GM18873 (cell line): Measurements from ENCODE around the gene SLC34A2.
"Not testable (repeated sequence)": the region's sequence is repeated elsewhere in the genome, so short reads cannot be mapped to it uniquely, and the experiment has no call there.

Source experiments
- ATAC-seq: cut with Tn5 transposase; IDR thresholded peaks from one replicate; pipeline ENCODE4 v1.9.1; 2021; ENCODE audit warnings: mild to moderate bottlenecking, moderate library complexity, moderate number of reproducible peaks; ENCODE audit not compliant: unreplicated experiment, low FRiP score

SLC34A2 gene, protein sequence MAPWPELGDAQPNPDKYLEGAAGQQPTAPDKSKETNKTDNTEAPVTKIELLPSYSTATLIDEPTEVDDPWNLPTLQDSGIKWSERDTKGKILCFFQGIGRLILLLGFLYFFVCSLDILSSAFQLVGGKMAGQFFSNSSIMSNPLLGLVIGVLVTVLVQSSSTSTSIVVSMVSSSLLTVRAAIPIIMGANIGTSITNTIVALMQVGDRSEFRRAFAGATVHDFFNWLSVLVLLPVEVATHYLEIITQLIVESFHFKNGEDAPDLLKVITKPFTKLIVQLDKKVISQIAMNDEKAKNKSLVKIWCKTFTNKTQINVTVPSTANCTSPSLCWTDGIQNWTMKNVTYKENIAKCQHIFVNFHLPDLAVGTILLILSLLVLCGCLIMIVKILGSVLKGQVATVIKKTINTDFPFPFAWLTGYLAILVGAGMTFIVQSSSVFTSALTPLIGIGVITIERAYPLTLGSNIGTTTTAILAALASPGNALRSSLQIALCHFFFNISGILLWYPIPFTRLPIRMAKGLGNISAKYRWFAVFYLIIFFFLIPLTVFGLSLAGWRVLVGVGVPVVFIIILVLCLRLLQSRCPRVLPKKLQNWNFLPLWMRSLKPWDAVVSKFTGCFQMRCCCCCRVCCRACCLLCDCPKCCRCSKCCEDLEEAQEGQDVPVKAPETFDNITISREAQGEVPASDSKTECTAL

DNA sequence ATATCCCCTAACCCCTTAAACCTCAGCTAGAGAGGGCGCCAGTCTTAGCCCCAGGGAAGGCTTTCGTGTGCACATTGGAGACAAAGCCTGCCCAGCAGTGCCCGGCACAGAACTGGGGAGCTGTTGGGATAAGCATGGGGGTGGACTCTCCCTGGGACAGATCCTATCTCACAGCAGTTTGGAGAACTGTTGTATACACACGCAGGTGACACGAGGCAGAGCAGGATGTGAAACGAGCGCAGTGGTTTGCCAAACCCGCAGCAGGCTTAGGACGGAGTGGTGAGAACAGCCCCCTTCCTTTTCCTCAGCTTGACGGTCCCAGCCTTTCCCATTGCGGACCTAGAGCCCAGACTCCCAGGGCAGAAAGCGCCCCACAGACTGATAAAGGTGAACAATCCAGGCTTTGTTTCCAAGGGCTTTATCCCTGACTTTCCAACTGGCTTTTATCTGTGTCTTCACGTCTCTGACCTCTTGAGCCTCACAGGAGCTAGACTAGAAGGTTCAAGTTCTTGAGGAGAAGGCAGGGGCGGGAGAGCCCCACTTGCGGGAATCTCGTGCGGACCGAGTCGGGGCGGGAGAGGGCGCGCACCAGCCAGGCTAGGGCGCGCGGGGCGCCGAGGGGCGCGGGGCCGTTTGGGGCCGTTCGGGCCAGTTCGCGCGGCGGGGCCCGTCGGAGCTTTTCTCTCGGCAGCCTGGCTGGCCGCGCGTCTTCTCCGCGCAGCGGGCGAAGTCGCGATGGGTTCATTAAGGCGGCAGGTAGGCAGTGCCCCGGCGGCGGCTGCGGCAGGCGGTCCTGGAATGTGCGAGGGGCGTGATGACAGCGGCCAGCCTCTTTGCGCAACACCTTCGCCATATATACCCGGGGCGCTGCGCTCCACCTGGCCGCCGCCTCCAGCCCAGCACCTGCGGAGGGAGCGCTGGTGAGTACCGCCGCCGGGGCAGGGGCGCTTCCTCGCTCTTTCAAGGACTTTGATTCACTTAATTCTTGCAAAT is at the start of gene SLC34A2:
TSS of gene SLC34A2 (plus strand) at position 881 of the 993 bp plus-strand sequence. CDS start 6,650 bp downstream, outside the sequence.
- no peak for ATAC-seq

DNA sequence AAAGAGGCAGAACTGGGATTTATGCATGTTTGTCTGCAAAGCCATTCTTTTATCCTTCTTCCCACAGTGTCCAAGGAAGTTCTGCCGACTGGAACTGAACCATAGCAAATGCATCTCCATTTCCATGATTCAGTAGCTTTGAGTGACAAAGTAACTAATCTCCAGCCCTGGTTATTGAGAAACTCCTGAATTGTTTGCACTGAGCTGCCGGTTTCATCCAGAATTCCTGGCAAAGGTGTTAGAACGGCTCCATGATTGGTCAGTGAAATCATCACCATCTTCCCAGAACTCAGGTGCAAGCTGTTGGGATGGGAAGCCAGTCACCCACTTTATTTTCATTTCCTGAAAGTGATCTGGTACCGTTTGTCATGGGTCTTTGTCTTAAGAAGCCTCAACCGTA is 47.0 kb upstream of the SLC34A2 start:
- no peak for ATAC-seq

GRCh38 chr4:25609976-25610375 is 45.7 kb upstream of the SLC34A2 start:
- ATAC-seq: no peak

DNA sequence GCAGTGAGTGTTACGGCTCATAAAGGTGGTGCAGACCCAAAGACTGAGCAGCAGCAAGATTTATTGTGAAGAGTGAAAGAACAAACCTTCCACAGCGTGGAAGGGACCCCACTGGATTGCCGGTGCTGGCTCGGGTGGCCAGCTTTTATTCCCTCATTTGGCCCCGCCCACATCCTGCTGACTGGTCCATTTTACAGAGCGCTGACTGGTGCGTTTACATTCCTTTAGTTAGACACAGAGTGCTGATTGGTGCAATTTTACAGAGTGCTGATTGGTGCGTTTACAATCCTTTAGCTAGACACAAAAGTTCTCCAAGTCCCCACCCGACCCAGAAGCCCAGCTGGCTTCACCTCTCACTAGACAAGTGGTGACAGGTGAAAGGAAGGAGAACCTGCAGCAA is 42.0 kb upstream of the SLC34A2 start:
- not testable (repeated sequence) for ATAC-seq

DNA sequence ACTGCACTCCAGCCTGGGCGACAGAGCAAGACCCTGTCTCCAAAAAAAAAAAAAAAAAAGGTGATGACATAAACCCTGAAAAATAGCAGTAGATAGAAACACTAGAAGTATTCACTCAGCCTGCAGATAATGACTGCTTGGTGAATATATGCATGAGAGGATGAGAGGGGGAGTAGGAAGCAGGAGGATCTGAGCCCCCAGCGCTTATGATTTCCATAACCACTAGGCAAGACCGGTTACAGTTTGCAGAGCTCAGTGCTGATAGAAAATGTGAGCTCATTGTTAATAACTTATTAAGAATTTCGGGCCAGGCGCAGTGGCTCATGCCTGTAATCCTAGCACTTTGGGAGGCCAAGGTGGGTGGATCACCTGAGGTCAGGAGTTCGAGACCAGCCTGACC is 40.8 kb upstream of the SLC34A2 start:
- ATAC-seq: no peak

GRCh38 chr4:25621027-25621930 is 34.4 kb upstream of the SLC34A2 start:
- no peak for ATAC-seq

DNA sequence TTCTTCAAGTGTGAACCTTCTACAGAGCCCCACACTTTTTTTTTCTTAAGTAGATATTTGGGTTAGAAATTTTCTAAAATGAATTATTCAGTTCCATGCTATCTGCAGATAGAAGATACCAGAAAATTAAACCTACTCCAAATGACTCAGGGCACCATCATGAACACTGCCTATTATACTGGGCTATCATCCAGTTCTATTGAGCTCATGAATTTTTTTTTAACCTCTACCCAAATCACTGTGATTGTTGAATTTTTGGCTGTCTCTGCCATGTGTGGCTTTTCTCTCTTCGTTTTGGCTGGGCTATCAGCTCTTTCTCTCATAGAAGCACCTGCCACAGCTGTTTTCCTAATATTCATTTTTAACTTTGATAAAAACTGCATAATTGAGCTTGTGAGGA is 31.0 kb upstream of the SLC34A2 start:
- no peak for ATAC-seq

DNA sequence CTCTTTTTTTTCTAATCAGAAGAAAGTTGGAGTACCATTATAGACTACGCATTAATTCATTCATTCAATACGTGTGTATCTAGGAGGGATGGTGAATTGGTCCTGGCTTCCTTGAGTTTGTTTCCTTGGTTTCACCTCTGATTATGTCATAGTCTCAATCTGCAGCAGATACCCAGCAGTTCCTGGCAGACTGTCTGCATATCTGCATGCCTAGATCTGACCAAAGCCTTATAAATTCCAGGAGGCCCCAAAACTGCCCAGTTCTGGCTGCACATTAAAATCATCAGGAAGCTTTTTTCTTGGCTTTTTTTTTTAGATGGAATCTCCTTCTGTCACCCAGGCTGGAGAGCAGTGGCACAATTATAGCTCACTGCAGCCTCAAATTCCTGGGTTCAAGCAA is 27.2 kb upstream of the SLC34A2 start:
- ATAC-seq: no peak

DNA sequence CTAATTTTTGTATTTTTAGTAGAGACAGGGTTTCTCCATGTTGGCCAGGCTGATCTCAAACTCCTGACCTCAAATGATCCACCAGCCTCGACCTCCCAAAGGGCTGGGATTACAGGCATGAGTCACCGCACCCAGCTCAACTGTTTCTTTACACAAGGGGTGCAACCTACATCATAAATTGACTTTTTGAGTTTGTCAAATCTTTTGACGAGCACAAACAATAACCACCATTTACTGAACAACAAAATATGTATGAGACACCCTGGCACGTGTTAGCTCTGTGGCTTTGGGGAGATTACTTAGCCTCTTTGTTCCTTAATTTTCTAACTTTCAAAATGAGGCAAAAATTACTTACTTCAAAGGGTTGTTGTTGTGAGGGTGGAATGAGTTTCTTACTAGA is 23.5 kb upstream of the SLC34A2 start:
- no peak for ATAC-seq

DNA sequence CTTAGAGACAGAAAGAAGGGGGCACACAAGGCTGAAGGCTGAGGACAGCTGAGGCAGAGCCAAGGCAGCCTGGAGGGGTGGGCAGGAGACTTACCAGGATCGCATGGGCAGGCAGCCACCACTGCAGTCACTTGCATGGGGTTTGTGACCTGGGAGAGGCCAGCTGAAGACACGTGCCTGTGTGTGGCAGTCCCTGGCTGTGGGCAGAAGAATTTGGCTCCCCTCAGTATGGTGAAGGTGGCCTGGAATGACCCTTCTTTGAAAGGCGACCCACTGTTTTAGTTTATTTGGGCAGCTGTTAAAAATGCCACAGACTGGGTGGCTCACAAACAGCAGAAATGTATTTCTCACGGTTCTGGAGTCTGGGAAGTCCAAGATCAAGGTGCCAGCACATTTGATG is 22.1 kb upstream of the SLC34A2 start:
- ATAC-seq: no peak

- no peak for ATAC-seq
Observed at GRCh38 chr4:25635501-25635900, 20.1 kb upstream of the SLC34A2 start.

DNA sequence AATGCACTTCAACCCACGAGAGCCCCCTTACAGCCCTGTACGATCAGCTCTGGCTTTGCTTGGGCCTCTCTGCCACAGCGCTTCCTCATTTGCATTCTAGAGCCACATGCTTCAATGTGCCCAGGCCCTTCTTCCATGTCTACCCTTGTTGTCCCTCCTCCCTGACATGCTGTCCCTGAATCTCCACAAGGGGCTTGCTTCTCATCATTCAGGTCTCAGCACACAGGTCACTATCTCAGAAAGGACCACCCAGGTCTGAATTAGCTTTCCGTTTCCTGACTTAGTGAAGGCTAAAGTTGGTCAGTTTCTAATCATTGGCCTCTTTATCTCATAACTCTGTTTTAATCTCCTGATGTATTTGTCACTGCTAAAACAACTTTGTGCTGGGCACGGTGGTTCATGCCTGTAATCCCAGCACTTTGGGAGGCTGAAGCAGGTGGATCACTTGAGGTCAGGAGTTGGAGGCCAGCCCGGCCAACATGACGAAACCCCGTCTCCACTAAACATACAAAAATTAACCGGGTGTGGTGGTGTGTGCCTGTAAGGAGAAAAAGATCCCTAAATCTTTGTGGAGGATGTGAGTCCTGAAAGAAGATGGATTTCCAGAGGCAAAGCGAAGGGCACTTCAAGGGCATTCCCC is 17.9 kb upstream of the SLC34A2 start:
- no peak for ATAC-seq

DNA sequence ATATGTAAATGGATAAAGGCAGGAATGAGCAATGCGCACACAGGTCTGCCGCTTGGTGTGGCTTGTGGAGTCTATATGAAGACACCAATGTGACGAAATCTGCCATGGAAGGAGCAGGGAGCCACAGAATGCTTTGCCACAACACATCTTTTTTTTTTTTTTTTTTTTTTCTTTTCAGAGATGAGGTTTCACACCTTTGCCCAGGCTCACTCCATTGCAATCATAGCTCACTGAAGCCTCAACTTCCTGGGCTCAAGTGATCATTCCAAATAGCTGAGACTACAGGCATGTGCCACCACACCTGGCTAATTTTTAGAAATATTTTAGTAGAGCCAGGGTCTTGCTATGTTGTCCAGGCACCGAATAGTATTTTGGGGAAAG is 17.4 kb upstream of the SLC34A2 start:
- ATAC-seq: no peak

DNA sequence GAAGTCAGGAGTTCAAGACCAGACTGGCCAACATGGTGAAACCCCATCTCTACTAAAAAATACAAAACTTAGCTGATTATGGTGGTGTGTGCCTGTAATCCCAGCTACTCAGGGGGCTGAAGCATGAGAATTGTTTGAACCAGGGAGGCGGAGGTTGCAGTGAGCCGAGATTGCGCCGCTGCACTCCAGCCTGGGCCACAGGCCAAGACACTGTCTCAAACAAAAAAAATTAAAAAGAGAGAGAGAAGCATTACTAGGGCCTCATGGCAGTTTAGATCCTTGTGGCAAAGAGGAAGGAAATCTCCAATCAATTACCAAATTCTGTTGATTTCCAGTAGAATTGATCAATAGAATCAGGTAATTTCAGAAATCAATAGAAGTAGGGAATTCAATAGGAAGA is 16.8 kb upstream of the SLC34A2 start:
- no peak for ATAC-seq

DNA sequence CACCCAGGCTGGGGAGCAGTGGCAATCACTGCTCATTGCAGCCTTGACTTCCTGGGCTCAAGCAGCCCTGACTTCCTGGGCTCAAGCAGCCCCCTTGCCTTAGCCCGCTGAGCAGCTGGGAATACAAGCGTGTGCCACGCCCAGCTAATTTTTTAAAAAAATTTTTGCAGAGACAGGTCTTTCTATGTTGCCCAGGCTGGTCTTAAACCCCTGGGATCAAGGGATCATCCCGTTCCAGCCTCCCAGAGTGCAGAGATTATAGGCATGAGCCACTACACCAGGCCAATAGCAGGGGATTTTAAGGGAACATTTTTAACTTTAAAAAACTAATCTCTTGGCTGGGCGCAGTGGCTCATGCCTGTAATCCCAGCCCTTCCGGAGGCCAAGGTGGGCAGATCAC is 5.3 kb upstream of the SLC34A2 start:
- no peak for ATAC-seq

DNA sequence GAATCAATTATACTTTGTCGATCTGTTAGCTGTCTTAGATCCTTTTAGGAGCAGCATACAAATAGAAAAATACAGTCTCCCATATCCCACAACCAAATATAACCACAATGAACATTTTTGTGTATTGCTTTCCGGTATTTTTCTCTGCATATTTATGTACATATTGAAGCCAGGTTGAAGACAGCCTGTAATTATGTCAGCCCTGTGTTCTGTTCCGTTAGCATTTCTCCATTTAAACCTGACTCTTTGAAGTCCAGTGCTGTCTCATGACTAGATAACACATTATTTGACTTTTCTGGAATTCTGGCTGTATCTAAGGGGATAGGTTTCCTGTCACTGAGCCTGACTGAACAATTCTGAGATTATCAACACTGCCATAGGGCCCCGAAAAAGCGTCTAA is 4.0 kb upstream of the SLC34A2 start:
- ATAC-seq: no peak

DNA sequence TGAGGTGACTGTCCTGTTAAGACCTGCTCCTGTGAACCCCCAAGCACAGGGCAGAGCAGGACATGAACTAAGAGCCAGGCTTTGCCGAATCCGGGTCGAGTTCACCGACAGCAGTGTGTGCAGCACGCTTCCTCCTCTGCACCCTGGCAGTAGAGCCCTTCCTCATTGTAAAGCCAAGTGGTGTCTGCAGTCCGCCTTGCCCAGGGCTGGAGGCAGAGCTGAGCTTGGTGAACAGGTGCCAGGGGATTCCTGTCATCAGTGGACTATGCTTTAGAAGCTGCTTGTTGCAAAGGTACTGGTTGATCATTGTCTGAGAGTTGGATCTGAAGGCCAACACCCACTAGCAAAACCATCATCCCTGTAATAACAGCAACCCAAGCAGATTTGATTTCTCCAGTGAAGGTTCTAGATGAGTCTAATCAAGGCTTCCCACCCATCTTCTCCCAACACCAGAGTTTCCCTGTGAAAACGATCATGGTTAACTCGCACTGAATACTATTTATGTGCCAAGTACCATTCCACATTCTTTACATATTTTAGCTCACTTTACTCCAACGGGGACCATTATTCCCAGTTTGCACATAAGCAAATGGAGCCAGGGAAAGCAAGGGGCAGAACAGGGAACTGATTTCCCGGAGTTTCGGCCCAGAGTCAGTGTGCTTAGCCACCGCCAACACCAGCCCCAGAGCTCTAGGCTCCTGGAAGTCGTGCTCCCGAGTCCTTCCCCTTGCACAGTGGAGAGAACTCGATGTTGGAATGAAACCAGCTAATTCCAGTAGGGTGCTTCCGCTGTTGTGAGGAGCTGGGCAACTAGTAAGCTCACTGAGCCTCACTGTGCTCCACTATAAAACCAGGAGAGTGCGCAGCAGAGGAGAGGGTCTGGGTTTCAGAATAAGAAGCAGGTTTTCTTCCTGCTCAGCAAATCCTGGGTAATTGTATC is 1.4 kb upstream of the SLC34A2 start:
- ATAC-seq: no peak

DNA sequence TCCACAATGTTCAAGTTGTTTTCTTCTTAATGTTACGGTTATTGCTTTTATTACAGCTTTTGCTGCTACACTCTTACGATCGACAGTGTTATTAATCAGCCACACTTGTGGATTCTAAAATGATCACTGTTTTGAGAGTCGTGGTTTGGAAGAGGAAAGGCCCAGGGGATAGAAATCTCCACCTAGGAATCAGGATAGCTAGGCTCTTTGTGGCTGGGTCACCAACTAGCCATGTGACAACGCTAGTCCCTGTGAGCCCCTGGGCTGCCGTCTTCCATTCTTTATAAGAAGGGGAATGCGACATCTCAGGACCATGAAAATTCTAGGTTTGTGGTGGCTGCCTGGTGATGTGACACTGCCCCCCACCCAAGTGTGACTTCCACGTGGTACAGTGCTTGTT is 380 bp downstream of the SLC34A2 start:
- no peak for ATAC-seq
